Ishikawa (cell line): ENCODE results near the gene STMN1.

Experiments
- EP300 ChIP-seq: IDR thresholded peaks from 2 replicates; pipeline ENCODE4 v1.6.1; 2012; ENCODE audit warnings: borderline replicate concordance
- NFIC ChIP-seq: IDR thresholded peaks from 2 replicates; pipeline ENCODE4 v1.6.1; 2012
- REST ChIP-seq: IDR thresholded peaks from 2 replicates; pipeline ENCODE4 v1.6.1; 2012; ENCODE audit warnings: low read depth, mild to moderate bottlenecking
- TAF1 ChIP-seq: IDR thresholded peaks from 2 replicates; pipeline ENCODE4 v1.6.1; 2012; ENCODE audit warnings: low read depth, mild to moderate bottlenecking
- TEAD4 ChIP-seq: IDR thresholded peaks from 2 replicates; pipeline ENCODE4 v1.6.1; 2012
- TF ChIP-seq, protein P1 (sequence below): IDR thresholded peaks from 2 replicates; pipeline ENCODE4 v1.6.1; 2012

- TF ChIP-seq TEAD4 (no peak), EP300 (no peak), NFIC (no peak), REST (no peak), TAF1 (no peak)
- TF ChIP-seq, protein P1, sequence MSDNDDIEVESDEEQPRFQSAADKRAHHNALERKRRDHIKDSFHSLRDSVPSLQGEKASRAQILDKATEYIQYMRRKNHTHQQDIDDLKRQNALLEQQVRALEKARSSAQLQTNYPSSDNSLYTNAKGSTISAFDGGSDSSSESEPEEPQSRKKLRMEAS = no peak
Measured at GRCh38 chr1:25909040-25909439, 2.8 kb upstream of the STMN1 start.
